Activated naive CD8-positive, alpha-beta T cell treated with anti-CD3 and anti-CD28 coated beads for 36 hours (primary cell): ENCODE measurements around the gene SSBP2. TPM values are rescaled to one million over a fixed set of nuclear protein-coding genes. Genes with fewer than 3 reads are reported as not detected.

ENCODE experiments used
- total RNA-seq, 2 experiments: library from RNA; stranded (reverse); gene quantifications; one replicate each; pipeline ENCODE4 v1.2.3, GENCODE V29; 2021

Gene SSBP2
- total RNA-seq, 2 experiments from 2014 or later = 8.3 to 8.9 TPM

Other genes with a start within 250 kb of the SSBP2 start
- 10 to 100 TPM in 1 of 2 experiments, 1 to 10 TPM in 1; 9.3 to 10.7 TPM for gene ATG10, start 220.9 kb upstream of the SSBP2 start, total RNA-seq